ENCODE measurements around the gene KAZN.

Gene KAZN

DNA sequence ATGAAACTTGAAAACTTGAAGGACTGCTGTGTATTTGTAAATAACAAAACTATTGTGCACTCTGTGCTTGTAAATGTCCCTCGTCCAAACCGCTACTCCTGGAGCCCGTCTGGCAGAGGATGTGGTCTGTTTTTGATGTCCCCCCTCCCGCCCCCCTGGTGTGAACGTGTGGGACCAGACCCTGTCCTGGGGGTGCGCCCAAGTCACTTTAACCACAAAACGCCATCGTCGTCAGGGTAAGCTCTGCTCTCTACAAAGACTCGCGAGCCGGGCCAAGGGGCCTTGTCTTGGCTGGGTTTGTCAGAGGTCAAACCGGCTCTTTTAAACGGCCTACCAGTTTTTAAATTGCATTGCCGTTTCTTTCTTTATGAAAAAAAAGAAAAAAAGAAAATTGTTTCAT is 467.7 kb downstream of the KAZN start (continued):
- no peak for TF ChIP-seq ZNF473 (tag by site-specific recombination; IDR thresholded peaks at IDR 0.05)
- TF ChIP-seq SALL2 (tag by site-specific recombination; IDR thresholded peaks at IDR 0.05; ENCODE audit: borderline replicate concordance) = no peak
- TF ChIP-seq, protein P1, sequence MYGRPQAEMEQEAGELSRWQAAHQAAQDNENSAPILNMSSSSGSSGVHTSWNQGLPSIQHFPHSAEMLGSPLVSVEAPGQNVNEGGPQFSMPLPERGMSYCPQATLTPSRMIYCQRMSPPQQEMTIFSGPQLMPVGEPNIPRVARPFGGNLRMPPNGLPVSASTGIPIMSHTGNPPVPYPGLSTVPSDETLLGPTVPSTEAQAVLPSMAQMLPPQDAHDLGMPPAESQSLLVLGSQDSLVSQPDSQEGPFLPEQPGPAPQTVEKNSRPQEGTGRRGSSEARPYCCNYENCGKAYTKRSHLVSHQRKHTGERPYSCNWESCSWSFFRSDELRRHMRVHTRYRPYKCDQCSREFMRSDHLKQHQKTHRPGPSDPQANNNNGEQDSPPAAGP (tag by site-specific recombination; IDR thresholded peaks at IDR 0.05) = no peak
- TF ChIP-seq ZNF121 (tag by site-specific recombination; IDR thresholded peaks at IDR 0.05) = no peak
- TF ChIP-seq ELK4 (IDR thresholded peaks at IDR 0.05; ENCODE audit: borderline replicate concordance, low read depth, low read length) = no peak
- TF ChIP-seq, protein P2, sequence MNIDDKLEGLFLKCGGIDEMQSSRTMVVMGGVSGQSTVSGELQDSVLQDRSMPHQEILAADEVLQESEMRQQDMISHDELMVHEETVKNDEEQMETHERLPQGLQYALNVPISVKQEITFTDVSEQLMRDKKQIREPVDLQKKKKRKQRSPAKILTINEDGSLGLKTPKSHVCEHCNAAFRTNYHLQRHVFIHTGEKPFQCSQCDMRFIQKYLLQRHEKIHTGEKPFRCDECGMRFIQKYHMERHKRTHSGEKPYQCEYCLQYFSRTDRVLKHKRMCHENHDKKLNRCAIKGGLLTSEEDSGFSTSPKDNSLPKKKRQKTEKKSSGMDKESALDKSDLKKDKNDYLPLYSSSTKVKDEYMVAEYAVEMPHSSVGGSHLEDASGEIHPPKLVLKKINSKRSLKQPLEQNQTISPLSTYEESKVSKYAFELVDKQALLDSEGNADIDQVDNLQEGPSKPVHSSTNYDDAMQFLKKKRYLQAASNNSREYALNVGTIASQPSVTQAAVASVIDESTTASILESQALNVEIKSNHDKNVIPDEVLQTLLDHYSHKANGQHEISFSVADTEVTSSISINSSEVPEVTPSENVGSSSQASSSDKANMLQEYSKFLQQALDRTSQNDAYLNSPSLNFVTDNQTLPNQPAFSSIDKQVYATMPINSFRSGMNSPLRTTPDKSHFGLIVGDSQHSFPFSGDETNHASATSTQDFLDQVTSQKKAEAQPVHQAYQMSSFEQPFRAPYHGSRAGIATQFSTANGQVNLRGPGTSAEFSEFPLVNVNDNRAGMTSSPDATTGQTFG (tag by site-specific recombination; IDR thresholded peaks at IDR 0.05; ENCODE audit: borderline replicate concordance) = no peak
- no peak for TF ChIP-seq ZSCAN23 (tag by site-specific recombination; IDR thresholded peaks at IDR 0.05)
- TF ChIP-seq ZXDB (tag by site-specific recombination; IDR thresholded peaks at IDR 0.05) = no peak

- no peaks in the 10 kb centered on the region for H3K4me1 ChIP-seq (ENCODE audit: control insufficient read depth, insufficient read depth, low read length)
- H3K27ac ChIP-seq (ENCODE audit: extremely low read depth, low read depth, low read length) = no peak overlapping the region
- CTCF ChIA-PET = interaction anchor here (0.6 to 1.2 kb wide), 3 partner anchors 32 to 237 kb away, joined by 4 to 5 read pairs (median 5); no protein-coding TSS in a partner anchor
- POLR2A ChIA-PET = no interaction called here
- H3K4me3 ChIP-seq (ENCODE audit: low read depth, low read length) = no peak overlapping the region
- peaks cover 0 to 44% of the 10 kb centered on the region in 2 experiments; a peak in 1 of 3 replicates for H3K36me3 ChIP-seq (ENCODE audit: control insufficient read depth in 2 of 2, insufficient read depth in 1 of 2, low read length in 2 of 2)
- TF ChIP-seq MZF1 (tag by site-specific recombination; IDR thresholded peaks at IDR 0.05; ENCODE audit: borderline replicate concordance) (no peak), ZNF280D (tag by site-specific recombination; IDR thresholded peaks at IDR 0.05) (no peak), ZNF626 (tag by site-specific recombination; IDR thresholded peaks at IDR 0.05) (no peak), ZNF366 (tag by site-specific recombination; conservative IDR thresholded peaks at IDR 0.05) (no peak), ZNF837 (tag by site-specific recombination; IDR thresholded peaks at IDR 0.05) (no peak), ZNF660 (tag by site-specific recombination; IDR thresholded peaks at IDR 0.05) (no peak), ZNF830 (tag by site-specific recombination; IDR thresholded peaks at IDR 0.05; ENCODE audit: low read depth) (no peak)
- no peaks in the 10 kb centered on the region for H3K9me3 ChIP-seq (ENCODE audit: control insufficient read depth, insufficient read depth, low read depth, low read length)
These were observed 468.7 kb downstream of the KAZN start for GRCh38 chr1:15067148-15067547.

DNA sequence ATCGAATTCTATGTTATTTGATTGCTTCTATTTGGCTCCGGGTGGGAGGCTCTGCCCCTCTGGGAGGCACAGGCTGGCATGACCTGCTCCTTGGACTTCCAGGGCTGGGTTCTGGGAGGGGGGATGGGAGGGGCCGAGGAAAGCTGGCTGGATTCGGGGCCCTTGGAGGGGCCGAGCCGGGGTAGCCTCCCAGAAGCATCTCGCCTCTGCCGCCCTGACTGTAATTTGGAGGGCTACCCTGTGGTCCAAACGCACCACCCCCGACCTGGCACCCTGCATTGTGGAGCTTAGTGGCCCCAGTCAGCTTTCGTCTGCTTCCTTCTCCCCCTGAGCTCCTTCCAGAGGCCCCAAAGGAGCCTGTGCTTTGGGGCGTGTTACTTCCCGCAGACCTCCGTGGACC is 469.7 kb downstream of the KAZN start:
- POLR2A ChIA-PET = no interaction called here
- CTCF ChIA-PET = interaction anchor here (0.5 to 0.6 kb wide), 2 partner anchors 32 to 204 kb away, joined by 3 to 4 read pairs; no protein-coding TSS in a partner anchor
- no peak overlapping the region for H3K4me3 ChIP-seq (ENCODE audit: low read depth, low read length)
- no peaks in the 10 kb centered on the region for H3K9me3 ChIP-seq (ENCODE audit: control insufficient read depth, insufficient read depth, low read depth, low read length)
- no peaks in the 10 kb centered on the region for H3K4me1 ChIP-seq (ENCODE audit: control insufficient read depth, insufficient read depth, low read length)
- no peak overlapping the region for H3K27ac ChIP-seq (ENCODE audit: extremely low read depth, low read depth, low read length)
- peaks cover 0 to 34% of the 10 kb centered on the region in 2 experiments; a peak in 1 of 3 replicates for H3K36me3 ChIP-seq (ENCODE audit: control insufficient read depth in 2 of 2, insufficient read depth in 1 of 2, low read length in 2 of 2)
- TF ChIP-seq ZBTB8A (tag by site-specific recombination; IDR thresholded peaks at IDR 0.05) (no peak), ZSCAN16 (tag by site-specific recombination; IDR thresholded peaks at IDR 0.05) (no peak), ZNF202 (tag by site-specific recombination; IDR thresholded peaks at IDR 0.05; ENCODE audit: borderline replicate concordance) (no peak), PATZ1 (tag by site-specific recombination; IDR thresholded peaks at IDR 0.05) (no peak), ZBTB17 (tag by site-specific recombination; IDR thresholded peaks at IDR 0.05) (no peak), REPIN1 (tag by site-specific recombination; IDR thresholded peaks at IDR 0.05; ENCODE audit: low read depth) (no peak), ZNF555 (tag by site-specific recombination; conservative IDR thresholded peaks at IDR 0.05) (no peak), HOXA7 (CRISPR knock-in tag; IDR thresholded peaks at IDR 0.05; ENCODE audit: borderline replicate concordance) (no peak), ZNF624 (tag by site-specific recombination; IDR thresholded peaks at IDR 0.05) (no peak), ZNF830 (tag by site-specific recombination; IDR thresholded peaks at IDR 0.05; ENCODE audit: low read depth) (no peak)

All from HEK293 (cell line).